Sigmoid colon (tissue), 4 donors: ENCODE measurements around the gene EFNA5.

Experiments
- EP300 ChIP-seq, 4 donors: sonication (generic); formaldehyde crosslinking; IDR thresholded peaks; one replicate each; pipeline ENCODE4 v1.6.1; 2017; ENCODE audit warnings: antibody characterized with exemption in 4 of 4
- POLR2A ChIP-seq, 2 donors: fragments of 450-650 bp; IDR thresholded peaks; one replicate each; pipeline ENCODE4 v1.6.1; 2016; ENCODE audit warnings: antibody characterized with exemption in 2 of 2, mild to moderate bottlenecking in 2 of 2, moderate library complexity in 2 of 2
- POLR2AphosphoS5 ChIP-seq, 4 donors: sonication (generic); formaldehyde crosslinking; IDR thresholded peaks; one replicate each; pipeline ENCODE4 v1.6.1; 2017; ENCODE audit warnings: antibody characterized with exemption in 4 of 4
- TF ChIP-seq, protein P1 (sequence below), 4 experiments: fragments of 450-650 bp in 3 of 4; fragments of 200-600 bp in 1 of 4; IDR thresholded peaks; one replicate each; pipeline ENCODE4 v1.5.1; 2016 to 2019; ENCODE audit warnings: antibody characterized with exemption in 4 of 4, mild to moderate bottlenecking in 3 of 4, moderate library complexity in 2 of 4

DNA sequence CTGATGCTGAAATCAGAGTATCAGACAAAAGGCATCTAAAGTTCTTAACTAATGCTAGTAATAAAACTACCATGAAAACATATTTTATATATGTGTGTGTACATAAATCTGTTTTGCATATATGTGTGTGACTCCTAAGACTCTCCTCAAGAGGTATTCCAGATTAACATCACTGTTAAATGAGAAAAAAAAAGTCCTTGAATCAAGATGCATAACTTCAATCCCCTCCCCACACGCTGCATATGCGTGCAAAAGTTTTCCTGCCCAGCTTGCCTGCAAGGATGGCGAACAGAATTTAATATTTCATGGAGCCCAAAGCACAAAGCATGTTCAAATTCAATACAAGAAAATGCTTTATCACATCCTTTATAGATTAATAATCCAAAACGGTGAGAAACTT, 34.7 kb downstream of the EFNA5 start:
- TF ChIP-seq, protein P1, sequence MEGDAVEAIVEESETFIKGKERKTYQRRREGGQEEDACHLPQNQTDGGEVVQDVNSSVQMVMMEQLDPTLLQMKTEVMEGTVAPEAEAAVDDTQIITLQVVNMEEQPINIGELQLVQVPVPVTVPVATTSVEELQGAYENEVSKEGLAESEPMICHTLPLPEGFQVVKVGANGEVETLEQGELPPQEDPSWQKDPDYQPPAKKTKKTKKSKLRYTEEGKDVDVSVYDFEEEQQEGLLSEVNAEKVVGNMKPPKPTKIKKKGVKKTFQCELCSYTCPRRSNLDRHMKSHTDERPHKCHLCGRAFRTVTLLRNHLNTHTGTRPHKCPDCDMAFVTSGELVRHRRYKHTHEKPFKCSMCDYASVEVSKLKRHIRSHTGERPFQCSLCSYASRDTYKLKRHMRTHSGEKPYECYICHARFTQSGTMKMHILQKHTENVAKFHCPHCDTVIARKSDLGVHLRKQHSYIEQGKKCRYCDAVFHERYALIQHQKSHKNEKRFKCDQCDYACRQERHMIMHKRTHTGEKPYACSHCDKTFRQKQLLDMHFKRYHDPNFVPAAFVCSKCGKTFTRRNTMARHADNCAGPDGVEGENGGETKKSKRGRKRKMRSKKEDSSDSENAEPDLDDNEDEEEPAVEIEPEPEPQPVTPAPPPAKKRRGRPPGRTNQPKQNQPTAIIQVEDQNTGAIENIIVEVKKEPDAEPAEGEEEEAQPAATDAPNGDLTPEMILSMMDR (IDR thresholded peaks at IDR 0.05), result no peak
- no peak for TF ChIP-seq EP300 (IDR thresholded peaks at IDR 0.05)
- no peak for TF ChIP-seq POLR2AphosphoS5 (IDR thresholded peaks at IDR 0.05)
- TF ChIP-seq POLR2A (IDR thresholded peaks at IDR 0.05), result no peak
